ENCODE measurements around the gene PHGDH.
"Not testable (repeated sequence)": the region's sequence is repeated elsewhere in the genome, so short reads cannot be mapped to it uniquely, and the experiment has no call there.

PHGDH gene

DNA sequence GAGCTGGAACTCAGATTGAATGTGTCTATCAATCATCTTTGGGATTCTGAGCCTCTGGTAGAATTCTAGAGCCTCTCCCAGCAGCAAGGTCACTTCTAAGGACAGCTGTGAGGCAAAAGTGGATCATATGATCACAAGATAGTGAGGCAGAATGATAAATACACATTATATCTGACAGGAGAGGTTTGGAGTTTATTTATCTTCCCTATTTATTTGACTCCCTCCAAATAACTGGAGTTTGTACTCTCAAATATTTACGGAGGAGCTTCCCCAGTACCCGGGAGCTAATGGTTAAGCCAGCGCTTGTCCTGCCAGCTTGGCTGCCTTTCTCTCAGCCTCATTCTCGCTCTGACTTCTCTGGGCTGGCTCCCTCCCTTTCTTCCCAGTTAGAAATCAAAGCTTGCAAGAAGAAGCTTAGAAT is 54.6 kb downstream of the PHGDH start:
- no peak for DNase-seq

DNA sequence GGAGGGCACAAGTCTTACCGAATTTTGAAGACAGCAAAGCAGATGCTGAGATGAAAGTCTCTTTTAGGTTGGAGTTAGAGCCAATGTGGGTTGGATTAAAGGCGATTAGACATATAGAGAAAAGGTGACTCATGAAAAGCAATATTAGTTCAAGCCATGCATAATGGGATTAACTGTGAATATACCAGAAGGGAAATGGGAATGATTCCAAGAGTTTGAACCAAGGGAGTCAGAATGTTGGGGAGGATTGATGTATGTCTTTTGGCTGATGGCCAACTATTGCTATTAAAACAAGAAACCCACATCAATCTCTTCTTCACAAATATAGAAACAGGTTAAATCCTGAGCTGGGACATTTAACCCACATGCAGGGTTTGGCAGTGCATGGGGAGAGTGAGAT is 55.8 kb downstream of the PHGDH start:
- DNase-seq = peak; percentile 55

DNA sequence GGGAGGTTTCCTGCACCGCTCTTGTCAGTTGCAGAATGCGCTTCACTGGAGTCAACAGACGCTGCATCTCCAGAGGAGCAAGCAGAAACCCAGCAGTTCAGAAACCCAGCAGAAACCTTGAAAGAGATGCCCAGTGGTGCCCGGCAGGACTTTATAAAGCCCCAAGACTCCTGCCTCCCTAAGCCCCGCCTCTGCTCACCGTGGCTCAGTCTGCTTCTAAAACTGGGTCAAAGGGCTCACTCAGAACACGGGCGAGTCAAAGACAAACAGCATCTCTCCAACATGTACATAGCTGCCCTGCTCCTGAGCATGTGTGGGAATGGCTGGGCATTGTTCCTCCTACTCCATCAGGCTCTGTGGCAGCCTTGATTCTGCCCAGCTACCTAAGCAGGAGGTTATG is 57.0 kb downstream of the PHGDH start, which contains the start of gene HMGCS2:
HMGCS2 (minus strand) TSS at position 128 of the 400 bp plus-strand sequence; CDS start at position 67, 61 bp downstream.
- DNase-seq = no peak

DNA sequence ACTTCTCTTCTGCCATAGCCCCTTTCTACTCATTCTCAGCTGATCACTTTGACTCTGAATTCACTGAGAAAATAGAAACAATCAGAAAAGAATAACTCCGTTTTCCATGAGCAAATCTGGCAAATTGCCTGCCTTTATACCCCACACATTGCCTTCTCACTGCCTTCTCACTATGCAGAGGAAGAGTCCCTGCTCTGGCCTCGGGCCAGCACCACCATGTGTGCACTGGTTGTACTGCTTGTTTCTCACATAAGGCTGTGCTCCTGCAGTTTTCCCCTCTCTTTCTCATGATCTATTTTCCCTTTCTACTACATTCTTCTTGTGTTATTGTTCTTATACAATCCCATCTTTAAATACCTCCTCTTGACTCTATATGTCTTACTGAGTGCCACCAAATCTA is 59.3 kb downstream of the PHGDH start:
- DNase-seq = peak; percentile 19

DNA sequence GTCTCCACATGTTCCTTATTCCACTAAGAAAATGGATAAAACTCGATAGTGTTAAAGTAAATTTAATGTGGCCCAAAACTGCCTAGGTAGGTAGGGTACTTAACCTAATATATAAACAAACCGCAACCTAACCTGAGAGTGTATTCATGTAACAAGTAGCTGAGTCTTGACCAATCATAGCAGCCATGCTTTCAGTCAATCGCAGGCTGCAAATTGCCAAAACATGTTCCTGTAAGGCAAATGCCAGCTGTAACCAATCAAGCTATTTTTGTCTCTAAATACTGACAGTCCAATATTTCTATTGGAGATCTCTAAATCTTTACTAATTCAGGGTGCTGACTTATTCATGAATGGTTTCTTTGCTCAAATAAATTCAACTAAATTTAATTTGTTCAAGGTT is 60.0 kb downstream of the PHGDH start:
- DNase-seq = no peak

DNA sequence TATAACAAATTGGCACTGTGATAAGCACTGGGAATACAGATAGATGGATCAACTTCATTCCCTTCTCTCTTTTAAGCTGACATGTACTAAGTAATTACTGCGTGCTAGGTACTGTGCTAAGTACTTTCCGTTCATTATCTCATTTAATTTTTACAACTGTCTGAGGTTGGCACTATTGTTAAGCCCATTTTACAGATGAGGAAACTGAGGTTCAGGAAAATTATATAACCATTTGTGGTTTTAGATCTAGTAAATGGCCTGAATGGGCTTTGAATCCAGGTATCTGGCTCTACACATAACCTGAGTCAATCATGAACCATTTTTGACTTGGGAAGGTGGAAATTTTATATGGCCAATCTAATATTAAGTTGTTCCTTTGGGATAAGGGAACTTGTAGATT is 60.6 kb downstream of the PHGDH start:
- no peak for DNase-seq

DNA sequence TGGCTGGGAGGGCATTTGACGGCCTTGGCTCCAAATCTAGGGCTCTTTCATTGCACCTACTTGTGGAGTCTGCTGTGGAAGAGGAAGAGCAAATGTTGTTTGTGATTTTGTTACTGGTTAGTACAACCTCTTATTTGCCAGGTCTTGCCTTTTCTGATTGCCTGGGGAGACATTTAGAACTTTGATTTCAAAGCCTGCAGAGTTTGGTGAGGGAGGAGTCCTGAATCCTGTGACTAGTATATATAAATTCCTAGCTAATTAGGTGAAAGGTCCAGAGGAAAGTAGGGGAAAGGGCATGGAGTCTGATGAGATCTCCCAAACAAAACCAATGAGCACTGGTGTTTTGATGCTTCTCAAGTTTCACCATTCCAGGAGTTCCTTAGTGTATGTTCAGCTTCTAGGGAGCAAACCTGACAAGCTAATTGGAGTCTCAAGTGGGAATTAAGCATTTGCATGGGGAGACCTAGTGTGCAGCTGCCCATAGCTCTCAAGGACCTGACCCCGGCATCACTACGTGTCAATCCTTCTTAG is 62.0 kb downstream of the PHGDH start:
- no peak for DNase-seq

DNA sequence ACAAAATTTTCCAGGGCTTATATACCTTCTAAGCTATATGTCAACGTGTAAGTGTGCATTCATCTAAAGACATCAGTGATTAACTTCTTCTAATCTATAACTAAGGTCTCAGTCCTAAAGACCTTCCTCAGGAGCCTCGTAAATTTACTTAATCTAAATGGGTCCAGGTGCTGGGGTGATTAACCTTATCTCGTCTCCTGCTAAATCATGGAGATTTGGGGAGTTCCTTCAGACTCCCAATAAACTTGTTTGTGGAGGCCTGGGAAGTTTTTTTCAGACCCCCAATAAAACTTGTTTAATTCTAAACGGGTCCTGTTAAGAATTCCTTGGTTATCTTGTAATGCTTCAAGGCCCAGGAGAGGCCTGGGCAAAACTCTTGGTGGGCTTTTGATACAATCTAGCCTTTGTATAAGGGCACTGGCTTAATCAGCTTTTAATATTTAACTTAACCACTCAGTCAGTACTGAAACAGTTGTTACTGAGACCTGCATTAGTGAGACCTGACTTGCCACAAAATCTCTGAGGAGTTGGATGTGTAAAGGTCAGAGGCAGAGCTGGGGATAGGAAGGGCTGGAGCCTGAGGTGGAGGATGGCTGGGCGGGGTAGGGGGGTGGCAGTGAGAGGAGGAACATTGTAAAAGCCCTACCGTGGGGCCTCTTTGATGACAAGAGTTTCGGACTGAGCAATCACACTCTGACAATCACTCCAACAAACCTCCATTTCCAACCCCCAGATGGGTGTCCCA is 63.2 kb downstream of the PHGDH start:
- no peak for DNase-seq

DNA sequence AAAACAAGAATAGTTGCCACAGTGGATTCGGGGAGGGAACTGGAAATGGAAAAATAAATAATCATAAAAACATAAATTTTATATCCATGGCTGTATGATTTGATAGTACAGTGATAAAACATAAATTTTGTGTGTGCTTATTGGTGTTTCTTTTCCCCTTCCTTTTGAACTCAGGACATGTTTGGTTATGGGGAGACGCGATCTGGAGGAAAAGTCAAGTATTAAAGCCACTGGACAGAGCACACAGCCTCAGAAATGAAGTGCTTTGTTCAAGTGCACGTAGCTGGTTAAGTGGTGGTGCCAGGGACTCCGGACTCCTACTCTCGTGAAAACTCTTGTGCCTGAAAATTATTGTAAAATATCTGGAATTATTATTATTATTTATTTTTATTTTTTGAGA is 66.6 kb downstream of the PHGDH start:
- DNase-seq = no peak

DNA sequence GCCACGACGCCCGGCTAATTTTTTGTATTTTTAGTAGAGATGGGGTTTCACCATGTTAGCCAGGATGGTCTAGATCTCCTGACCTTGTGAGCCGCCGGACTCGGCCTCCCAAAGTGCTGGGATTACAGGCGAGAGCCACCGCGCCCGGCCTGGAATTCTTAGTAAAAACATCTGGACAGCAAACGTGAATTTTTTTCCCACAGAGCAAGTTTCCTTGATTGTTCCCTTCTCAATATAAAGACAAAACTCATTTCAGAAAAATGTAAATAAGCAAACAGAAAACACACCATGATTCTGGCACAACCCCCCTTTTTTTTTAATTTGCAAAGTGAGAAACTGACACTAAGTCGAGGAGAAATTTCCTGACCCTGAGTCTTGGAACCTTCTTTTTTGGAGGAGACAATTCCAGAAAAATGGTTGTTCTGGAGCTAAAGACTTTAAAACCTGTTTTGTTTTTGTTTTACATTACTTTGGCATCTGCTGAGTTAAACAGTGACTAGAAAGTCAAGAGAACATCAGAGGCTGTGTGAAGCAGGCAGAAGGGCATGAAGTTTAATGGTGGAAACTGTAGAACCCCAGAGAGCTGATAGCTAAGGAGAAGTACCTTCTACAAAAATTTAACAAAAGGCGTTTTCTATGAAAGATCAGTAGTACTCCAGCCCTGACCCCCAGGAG is 67.3 kb downstream of the PHGDH start:
- DNase-seq = no peak

DNA sequence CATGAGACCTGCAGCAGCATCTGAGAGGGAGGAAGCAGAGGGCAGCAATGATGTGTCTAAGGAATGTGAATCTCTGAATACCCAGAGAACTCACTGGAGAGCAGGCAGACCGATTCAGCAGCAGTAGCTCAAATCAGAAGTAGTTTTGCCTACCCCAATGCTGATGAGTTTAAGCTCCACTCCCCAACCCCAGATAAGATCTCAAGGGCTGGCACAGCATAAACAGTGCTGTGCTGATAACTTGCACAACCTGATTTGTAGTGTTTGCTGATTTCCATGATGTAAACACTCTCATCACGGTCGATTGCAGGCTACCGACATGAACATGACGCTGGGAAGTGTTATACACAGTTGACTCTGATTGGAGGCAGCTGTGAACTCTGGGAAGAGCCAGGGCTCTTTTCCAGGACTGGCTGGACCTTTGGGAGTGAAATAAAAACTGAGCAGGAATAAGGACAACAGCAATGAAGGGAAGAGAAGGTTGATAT is 68.2 kb downstream of the PHGDH start:
- DNase-seq = no peak

DNA sequence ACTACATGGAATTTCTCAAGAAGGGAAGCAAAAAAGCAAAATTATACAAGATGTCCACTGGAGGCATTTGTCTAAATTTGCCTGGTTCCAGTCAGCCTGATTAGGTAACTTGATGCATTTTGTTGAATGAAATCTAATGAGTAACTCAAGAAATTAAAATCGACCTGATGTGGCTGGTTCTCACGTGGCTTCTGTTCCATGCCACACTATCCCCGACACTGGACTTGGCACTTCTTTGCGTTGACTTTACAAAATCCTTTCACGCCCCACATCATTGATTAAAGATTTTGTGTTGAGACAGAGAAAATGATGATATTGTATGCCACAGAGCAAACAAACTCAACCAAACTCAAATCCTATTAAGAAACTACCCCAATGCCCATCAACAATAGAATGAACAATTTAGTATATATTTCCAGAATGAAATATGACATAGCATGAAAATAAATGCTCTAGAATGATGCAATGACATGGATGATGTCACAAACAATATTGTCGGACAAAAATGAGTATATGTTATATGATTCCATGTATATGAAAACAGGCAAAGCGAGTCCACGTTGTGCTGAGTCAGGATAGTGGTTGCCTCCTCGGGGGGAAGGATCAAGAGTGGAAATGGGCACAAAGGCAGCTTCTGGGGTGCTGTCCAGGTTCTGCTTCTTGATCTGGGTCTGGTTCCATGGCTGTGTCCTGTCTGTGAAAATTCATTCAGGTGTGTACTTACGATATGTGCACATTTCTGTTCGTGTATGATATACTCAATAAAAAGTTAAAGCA is 69.9 kb downstream of the PHGDH start:
- DNase-seq = no peak

DNA sequence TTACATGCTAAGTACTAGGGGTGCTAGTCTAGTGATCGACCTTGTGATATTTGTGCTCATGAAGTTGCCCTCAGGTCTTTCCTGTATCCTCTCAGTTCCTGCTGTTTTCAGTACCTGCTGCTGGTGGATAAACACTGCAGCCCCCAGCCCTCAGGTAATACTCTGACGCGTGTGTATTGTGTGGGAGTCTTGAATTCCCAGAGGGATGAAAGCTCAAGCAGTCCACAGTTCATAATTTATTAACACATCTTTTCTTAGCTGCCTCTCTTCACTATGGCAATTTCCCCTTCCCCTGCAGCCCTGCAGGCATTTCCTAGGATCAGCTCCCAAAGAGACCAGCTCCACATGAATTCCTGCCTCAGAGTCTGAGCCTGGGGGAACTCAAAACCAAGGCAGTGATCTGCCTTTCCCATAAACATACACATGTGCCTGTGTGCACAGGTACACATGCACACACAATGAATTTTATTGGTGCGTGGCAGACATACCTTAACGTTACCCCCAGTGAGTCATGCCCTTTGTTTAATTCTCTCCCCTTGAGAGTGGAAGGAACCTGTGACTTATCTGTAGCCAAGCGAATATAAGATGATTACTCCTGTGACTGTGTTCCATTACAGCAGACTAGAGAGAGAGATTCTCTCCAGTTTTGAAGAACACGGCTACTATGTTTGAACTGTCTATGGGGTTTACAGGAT is 71.0 kb downstream of the PHGDH start:
- no peak for DNase-seq

DNA sequence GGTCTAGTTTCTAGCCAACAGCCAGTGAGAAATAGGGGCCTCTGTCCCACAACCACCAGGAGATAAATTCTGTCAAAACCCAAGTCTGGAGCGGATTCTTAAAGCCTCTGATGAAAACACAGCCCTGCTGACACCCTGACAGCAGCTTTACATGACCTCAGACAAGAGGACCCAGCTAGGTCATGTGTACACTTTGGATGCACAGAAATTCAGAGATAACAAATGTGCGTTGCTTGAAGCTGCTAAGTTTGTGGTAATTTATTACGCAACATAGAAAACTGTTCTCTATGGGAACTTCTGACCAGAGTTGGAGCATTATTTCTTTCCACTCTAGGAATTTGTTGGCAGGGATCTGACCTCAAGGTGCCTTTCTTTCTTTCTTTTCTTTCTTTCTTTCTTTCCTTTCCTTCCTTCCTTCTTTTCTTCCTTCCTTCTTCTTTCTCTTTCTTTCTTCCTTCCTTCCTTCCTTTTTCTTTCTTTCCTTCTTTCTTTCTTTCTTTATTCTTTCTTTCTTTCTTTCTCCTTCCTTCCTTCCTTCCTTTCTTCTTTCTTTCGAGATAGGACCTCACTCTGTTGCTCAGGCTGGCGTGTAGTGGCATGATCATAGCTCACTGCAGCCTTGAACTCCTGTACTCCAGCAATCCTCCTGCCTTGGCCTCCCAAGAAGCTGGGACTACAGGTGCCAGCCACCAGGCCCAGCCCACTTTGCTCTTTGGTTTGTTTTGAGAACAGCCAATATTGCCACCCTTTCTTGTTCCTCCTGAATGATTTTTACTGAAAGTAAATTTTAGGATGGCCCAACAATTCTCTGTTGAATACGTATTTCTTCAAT is 71.8 kb downstream of the PHGDH start:
- DNase-seq = no peak

DNA sequence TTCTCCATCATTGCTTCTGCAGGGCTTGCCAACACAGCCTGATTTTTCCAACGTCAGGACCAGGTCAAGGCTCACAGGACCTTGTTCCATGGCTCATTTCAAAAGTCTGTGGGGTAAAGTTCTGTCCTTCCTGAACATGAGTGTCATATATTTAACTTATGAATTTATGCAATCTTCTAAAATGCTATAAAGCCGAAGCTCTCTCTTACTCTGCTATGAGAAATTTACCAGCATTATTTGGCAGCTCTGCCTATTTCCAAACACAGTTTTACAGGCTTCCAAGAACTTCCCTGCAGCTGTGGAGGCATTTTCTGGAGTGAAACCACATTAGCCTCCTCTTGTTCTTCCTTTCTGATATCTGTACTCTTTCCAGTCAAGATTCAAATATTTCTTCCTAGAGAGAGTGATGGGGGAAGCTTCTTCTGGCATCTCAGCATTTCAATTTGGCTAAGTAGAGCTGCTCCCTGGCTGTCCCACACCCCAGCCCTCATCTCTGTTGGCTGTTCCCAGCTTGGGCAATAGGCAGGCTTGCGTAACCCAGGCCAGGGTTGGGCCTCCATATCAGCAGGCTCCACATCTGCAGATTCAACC is 72.6 kb downstream of the PHGDH start:
- no peak for DNase-seq

DNA sequence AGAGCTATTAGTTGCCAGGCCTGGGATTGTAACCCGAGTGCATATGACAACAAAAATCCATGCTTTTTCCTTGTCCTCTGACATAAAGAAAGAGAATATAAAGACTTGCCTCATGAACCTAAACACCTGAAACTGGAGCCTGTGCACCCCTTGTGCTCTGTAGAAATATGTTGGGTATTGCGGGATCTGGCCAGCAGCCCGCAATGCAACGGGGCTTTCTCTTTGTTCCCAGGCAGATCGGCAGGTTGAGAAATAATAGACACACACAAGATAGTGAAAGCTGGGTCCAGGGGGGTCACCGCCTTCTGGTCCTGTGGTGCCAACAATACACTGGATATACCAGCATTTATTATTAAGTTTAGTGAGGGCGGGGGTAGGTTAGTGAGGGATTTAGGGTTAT is 74.3 kb downstream of the PHGDH start:
- not testable (repeated sequence) for DNase-seq

DNA sequence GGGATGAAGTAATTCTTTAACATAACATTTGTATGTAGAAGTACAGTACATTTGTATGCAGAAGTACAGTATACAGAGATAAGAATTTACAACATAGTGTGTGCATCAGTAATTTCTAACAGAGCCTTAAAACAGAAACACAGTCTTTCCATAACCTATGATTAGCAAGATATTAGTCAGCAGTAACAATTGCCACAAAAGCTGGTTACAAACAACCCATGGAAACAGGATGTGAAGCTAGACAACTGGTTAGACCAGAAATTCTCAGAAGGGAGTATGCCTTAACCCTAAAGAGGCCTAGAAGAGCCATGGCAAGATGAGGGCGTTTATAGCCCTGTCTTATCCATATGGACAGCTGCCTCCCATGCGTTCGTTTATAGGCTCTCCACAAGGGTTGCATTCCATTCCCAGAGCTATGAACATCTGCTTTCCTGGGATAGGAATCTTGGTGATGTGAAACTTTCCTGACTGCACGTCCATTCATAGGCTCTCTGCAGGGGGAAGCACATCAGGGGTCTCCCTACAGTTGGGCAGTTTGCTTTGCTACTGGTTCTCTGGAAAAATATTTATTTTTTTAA is 74.8 kb downstream of the PHGDH start:
- DNase-seq = not testable (repeated sequence)

DNA sequence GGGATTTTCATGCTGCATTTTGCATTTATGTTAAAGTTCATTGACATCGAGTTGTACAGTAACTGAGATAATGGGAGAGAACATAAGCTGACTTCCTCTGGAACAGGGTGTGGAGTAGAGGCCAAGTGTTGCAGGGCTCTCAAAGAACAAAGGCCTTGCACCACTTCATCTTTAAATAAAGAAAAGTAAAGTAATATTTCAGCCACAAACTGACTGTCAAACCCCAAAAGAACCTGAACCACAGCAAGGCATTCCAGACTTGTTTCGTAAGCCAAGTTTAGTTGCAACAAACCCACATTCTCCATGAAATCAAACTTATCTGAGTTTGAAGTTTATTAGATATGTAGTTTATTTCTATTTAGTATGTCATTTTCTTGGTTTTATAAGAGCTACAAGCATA is 76.0 kb downstream of the PHGDH start:
- no peak for DNase-seq

DNA sequence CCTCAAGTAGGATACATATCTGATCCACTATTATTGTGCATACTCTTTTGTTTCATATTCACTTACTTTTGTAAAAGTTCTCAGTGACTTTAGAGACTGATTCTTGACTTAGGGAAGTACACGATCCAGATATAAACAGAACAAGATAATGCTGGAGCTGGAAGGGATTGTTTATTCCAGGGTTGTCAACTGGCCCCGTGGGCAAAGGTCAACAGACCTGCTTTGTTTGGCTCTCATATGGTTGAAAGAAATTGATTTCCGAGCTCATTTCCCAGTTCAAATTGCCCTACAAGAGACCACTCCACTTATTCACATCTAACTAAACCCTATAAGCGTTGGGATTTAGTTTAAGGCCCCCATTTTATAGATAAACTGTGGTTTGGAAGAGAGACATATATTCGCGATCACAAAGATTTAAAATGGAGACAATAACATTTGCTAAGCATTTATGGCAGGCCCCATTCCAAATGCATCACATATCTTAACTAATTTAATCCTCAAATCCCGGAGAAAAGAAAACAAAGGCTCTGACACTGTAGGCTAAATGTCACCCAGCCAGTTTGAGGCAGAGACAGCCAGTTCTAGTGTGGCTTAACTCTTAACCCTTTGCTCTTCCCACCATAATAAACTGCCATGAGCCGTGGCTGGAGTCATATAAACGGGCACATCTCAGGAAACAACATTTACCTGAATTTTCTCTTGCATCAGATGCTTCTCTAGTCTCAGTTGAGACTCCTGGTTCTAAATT is 78.9 kb downstream of the PHGDH start:
- DNase-seq = no peak

DNA sequence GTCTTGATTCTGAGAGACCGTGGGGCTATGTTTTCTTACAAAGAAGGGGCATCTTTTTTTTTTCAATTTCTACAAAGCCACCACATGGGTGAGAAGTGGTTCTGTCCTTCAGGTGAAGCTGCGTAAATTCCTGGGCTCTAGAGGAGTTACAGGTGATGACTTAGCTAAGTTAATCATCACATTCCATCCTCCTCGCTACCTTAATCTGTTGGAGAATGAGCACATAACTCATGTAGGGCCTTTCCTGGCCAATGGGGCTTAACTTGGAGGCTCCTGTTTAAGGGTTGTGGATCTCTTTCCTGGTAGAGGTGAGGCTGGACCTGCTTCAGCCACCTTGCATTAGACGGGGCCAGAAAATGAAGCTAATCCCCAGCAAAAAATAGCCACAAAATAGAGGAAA is 79.6 kb downstream of the PHGDH start:
- no peak for DNase-seq

Data from NCI-H446 treated with DMSO at 0.1 percent for 48 hours (cell line).